ENCODE results near the gene GIPC2. TPM values are rescaled to one million over a fixed set of nuclear protein-coding genes. Genes with fewer than 3 reads are reported as not detected.

GIPC2 gene
- total and polyA plus RNA-seq, 2 of the 4 experiments (the other 2 are of a cell fraction) = 0.07 to 0.18 TPM

DNA sequence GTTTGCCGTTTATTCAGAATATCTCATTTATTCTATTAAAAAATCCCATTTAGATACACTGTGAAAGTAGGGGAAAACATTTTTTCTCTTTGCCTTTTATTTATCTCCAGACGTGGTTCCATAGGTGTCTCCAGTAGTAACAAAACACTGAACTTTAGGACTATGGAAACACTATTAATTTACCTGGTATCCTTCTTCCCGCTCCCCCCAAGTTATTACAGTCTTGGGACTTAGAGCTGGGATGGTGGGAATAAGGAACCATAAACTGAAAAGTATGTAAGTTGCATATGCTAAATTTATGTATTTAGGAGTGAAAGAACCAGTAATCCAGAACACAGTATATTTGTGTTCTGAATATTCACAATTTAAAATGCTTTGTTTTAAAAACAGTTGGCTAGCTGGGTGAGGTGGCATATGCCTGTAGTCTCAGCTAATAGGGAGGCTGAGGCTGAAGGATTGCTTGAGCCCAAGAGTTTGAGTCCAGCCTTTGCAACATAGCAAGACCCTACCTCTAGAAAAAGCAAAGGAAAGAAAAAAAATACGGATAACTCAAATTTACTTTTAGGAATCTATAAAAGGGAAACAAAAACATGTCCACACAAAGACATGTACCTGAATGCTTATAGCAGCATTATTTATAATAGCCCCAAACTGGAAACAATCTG lies 38.0 kb upstream of the GIPC2 start:
- H2AK9ac ChIP-seq (replicated peaks; ENCODE audit: low read depth, low read length, poor library complexity) = no peak overlapping the region
- no peak overlapping the region for H3K56ac ChIP-seq (ENCODE audit: extremely low read depth, insufficient read depth, low read length)
- no peak overlapping the region for H3K14ac ChIP-seq (replicated peaks; ENCODE audit: low read depth, low read length)
- ATAC-seq (ENCODE audit: low read depth) = no peak
- peak overlapping the region; percentile 43; the same call in 1 of the 2 replicates for H3K4me3 ChIP-seq (ENCODE audit: insufficient read depth, low read depth, low read length)
- H3K9ac ChIP-seq (ENCODE audit: low read depth, low read length) = no peak overlapping the region
- H4K91ac ChIP-seq (ENCODE audit: insufficient read depth, low read depth, low read length) = no peak overlapping the region
- H3K4me1 ChIP-seq (ENCODE audit: control insufficient read depth, insufficient read depth, low read length) = peaks cover 6% of the 10 kb centered on the region
- no peak overlapping the region for H2BK20ac ChIP-seq (ENCODE audit: low read depth, low read length)
- BruUV-seq (replicated peaks) = no TSS peak
- H2AK5ac ChIP-seq (ENCODE audit: low read depth, low read length) = no peak overlapping the region
- H2BK120ac ChIP-seq (ENCODE audit: low read depth, low read length) = no peak overlapping the region
- H3K23ac ChIP-seq (ENCODE audit: low read depth, low read length) = 0 out of 2 replicates have a peak overlapping the region, but pooled peaks have one; percentile 10
- H4K5ac ChIP-seq (ENCODE audit: low read depth, low read length) = no peak overlapping the region
- in situ Hi-C loops (cut with MboI; ENCODE audit: low sequenced_read_pairs) (no loop called here), intact Hi-C loops (cut with micrococcal nuclease) (no loop called here), dilution Hi-C loops (cut with HindIII; ENCODE audit: low sequenced_read_pairs, unreplicated experiment) (no loop called here)
- no peaks in the 10 kb centered on the region for H3K27me3 ChIP-seq (ENCODE audit: control insufficient read depth, insufficient read depth, low read length)
- POLR2A ChIA-PET (ENCODE audit: unreplicated experiment) = no interaction called here
- DNase-seq = no peak
- no peak overlapping the region for H2AFZ ChIP-seq (replicated peaks; ENCODE audit: low read length, poor library complexity)
- H3K9me1 ChIP-seq (ENCODE audit: insufficient read depth, low read length) = no peaks in the 10 kb centered on the region
- H3K4ac ChIP-seq (ENCODE audit: low read depth, low read length) = no peak overlapping the region
- TF ChIP-seq, protein P1, sequence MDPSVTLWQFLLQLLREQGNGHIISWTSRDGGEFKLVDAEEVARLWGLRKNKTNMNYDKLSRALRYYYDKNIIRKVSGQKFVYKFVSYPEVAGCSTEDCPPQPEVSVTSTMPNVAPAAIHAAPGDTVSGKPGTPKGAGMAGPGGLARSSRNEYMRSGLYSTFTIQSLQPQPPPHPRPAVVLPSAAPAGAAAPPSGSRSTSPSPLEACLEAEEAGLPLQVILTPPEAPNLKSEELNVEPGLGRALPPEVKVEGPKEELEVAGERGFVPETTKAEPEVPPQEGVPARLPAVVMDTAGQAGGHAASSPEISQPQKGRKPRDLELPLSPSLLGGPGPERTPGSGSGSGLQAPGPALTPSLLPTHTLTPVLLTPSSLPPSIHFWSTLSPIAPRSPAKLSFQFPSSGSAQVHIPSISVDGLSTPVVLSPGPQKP (IDR thresholded peaks at IDR 0.05; ENCODE audit: borderline replicate concordance, low read depth, low read length) = no peak
- TF ChIP-seq BHLHE40 (IDR thresholded peaks at IDR 0.05; ENCODE audit: low read depth, low read length) = no peak
- no peak for TF ChIP-seq MAFK (IDR thresholded peaks at IDR 0.05; ENCODE audit: low read depth, low read length)
- no peak overlapping the region for H4K8ac ChIP-seq (ENCODE audit: low read depth in 2 of 2, low read length in 2 of 2)
- no peak overlapping the region for H3K18ac ChIP-seq (ENCODE audit: low read depth, low read length)
- H3K27ac ChIP-seq (ENCODE audit: insufficient read depth, low read length) = no peak overlapping the region
- H3K9me3 ChIP-seq (ENCODE audit: control insufficient read depth, insufficient read depth, low read length) = no peaks in the 10 kb centered on the region
- peaks cover 3% of the 10 kb centered on the region; the same call in 1 of the 2 replicates for H4K20me1 ChIP-seq (ENCODE audit: insufficient read depth, low read length)
- no peak overlapping the region for H2BK15ac ChIP-seq (ENCODE audit: low read depth, low read length)
- peak overlapping the region; percentile 96 for H3K4me2 ChIP-seq (ENCODE audit: low read depth, low read length)
- peaks cover 0 to 23% of the 10 kb centered on the region in 2 experiments; a peak in 2 of 4 replicates for H3K79me1 ChIP-seq (ENCODE audit: low read depth in 1 of 2, low read length in 2 of 2)
- no CpG with 5 or more reads among the region's 4 CpGs for WGBS, 2 experiments (ENCODE audit: extremely low coverage in 2 of 2, insufficient read length in 1 of 2)
- CTCF ChIA-PET = no interaction called here
- H3K36me3 ChIP-seq (ENCODE audit: control insufficient read depth, insufficient read depth, low read length) = no peaks in the 10 kb centered on the region
- H2BK5ac ChIP-seq (ENCODE audit: low read depth, low read length, poor library complexity, severe bottlenecking) = no peak overlapping the region

Measured in IMR-90 (cell line).